NCI-H1048 (cell line): Measurements from ENCODE around the gene TERT.

ENCODE experiments used
- DNase-seq: peaks from one replicate; lab custom pipeline; 2025; lab: John Stamatoyannopoulos, UW

The TERT gene

GRCh38 chr5:1318659-1319251, 23.9 kb upstream of the TERT start:
- no peak for DNase-seq

GRCh38 chr5:1317921-1318565, 23.2 kb upstream of the TERT start:
- no peak for DNase-seq

GRCh38 chr5:1316588-1317340, 21.9 kb upstream of the TERT start:
- no peak for DNase-seq

- peak; percentile 80 for DNase-seq
Observed at GRCh38 chr5:1315709-1316587, 21.1 kb upstream of the TERT start.

- DNase-seq, result no peak
Observed at GRCh38 chr5:1315018-1315708, 20.3 kb upstream of the TERT start.

GRCh38 chr5:1314564-1314982, 19.7 kb upstream of the TERT start:
- no peak for DNase-seq

- no peak for DNase-seq
Observed at GRCh38 chr5:1312993-1313833, 18.3 kb upstream of the TERT start.

GRCh38 chr5:1312206-1312605, 17.3 kb upstream of the TERT start:
- no peak for DNase-seq

GRCh38 chr5:1311439-1312055, 16.7 kb upstream of the TERT start:
- no peak for DNase-seq

- DNase-seq, result no peak
Observed at GRCh38 chr5:1310118-1310517, 15.2 kb upstream of the TERT start.

GRCh38 chr5:1304033-1304432, 9.2 kb upstream of the TERT start:
- no peak for DNase-seq

- DNase-seq, result no peak
Observed at GRCh38 chr5:1302258-1302657, 7.4 kb upstream of the TERT start.

- DNase-seq, result no peak
Observed at GRCh38 chr5:1300581-1301083, 5.8 kb upstream of the TERT start.

- no peak for DNase-seq
Observed at GRCh38 chr5:1299961-1300360, 5.1 kb upstream of the TERT start.

GRCh38 chr5:1299511-1299850, 4.6 kb upstream of the TERT start:
- DNase-seq, result no peak

GRCh38 chr5:1298723-1299510, 4.0 kb upstream of the TERT start:
- no peak for DNase-seq

GRCh38 chr5:1298067-1298551, 3.2 kb upstream of the TERT start:
- DNase-seq, result no peak

GRCh38 chr5:1297243-1297642, 2.4 kb upstream of the TERT start:
- no peak for DNase-seq

- DNase-seq, result no peak
Observed at GRCh38 chr5:1295650-1296037, 776 bp upstream of the TERT start.
